Keratinocyte (primary cell): ENCODE results near the gene TTC28. TPM values are rescaled to one million over a fixed set of nuclear protein-coding genes. Genes with fewer than 3 reads are reported as not detected.

Source experiments
- DNase-seq: peaks from one replicate; pipeline ENCODE4 v3.0.0-alpha.2; 2011; ENCODE audit warnings: low read depth, missing footprints, low spot score
- FAIRE-seq: peaks from 2 replicates; lab custom pipeline; 2011; peaks lifted over from hg19 to GRCh38; lab: Jason Lieb, UNC
- H2AFZ ChIP-seq: 2 replicates; pipeline ENCODE4 v1.6.0; 2012; ENCODE audit warnings: low read length, control low read depth, inconsistent platforms; ENCODE audit not compliant: control insufficient read depth
- H3K27ac ChIP-seq: 2 replicates; pipeline ENCODE4 v1.5.1; 2011; ENCODE audit warnings: low read length; ENCODE audit not compliant: control insufficient read depth, insufficient read depth
- H3K27me3 ChIP-seq: 3 replicates; pipeline ENCODE4 v1.6.0; 2011; ENCODE audit warnings: low read length; ENCODE audit not compliant: control insufficient read depth, insufficient read depth; ENCODE audit errors: extremely low read depth
- H3K36me3 ChIP-seq, 2 experiments: 2 replicates in 1 of 2; 3 replicates in 1 of 2; pipeline ENCODE4 v1.5.1; 2011; ENCODE audit warnings: low read length in 2 of 2, mild to moderate bottlenecking in 1 of 2; ENCODE audit not compliant: control insufficient read depth in 2 of 2, insufficient read depth in 2 of 2; ENCODE audit errors: extremely low read depth in 1 of 2
- H3K4me1 ChIP-seq: 3 replicates; pipeline ENCODE4 v1.5.1; 2011; ENCODE audit warnings: low read length; ENCODE audit not compliant: control insufficient read depth, insufficient read depth; ENCODE audit errors: extremely low read depth
- H3K4me2 ChIP-seq: 3 replicates; pipeline ENCODE4 v1.6.0; 2011; ENCODE audit warnings: low read depth, low read length; ENCODE audit not compliant: control insufficient read depth, insufficient read depth; ENCODE audit errors: extremely low read depth
- H3K4me3 ChIP-seq, 3 experiments: fragments of 200-600 bp in 1 of 3; sonication (generic) in 1 of 3; 2 replicates in 2 of 3; 3 replicates in 1 of 3; pipeline ENCODE4 v1.5.1; 2011 to 2016; ENCODE audit warnings: low read length in 3 of 3, mild to moderate bottlenecking in 3 of 3, control low read depth in 2 of 3, inconsistent platforms in 1 of 3, low read depth in 1 of 3, mixed read lengths in 1 of 3, mixed run types in 1 of 3, moderate library complexity in 1 of 3; ENCODE audit not compliant: control insufficient read depth in 2 of 3, insufficient read depth in 2 of 3; ENCODE audit errors: extremely low read depth in 1 of 3
- H3K79me2 ChIP-seq: 2 replicates; pipeline ENCODE4 v1.6.0; 2012; ENCODE audit warnings: low read length; ENCODE audit not compliant: control insufficient read depth, insufficient read depth
- H3K9ac ChIP-seq: 3 replicates; pipeline ENCODE4 v1.6.0; 2011; ENCODE audit warnings: low read length; ENCODE audit not compliant: control insufficient read depth, insufficient read depth; ENCODE audit errors: extremely low read depth
- H3K9me1 ChIP-seq: 3 replicates; pipeline ENCODE4 v1.6.0; 2011; ENCODE audit warnings: low read length; ENCODE audit not compliant: control insufficient read depth, insufficient read depth; ENCODE audit errors: extremely low read depth
- H3K9me3 ChIP-seq: 2 replicates; pipeline ENCODE4 v1.5.1; 2012; ENCODE audit warnings: low read depth, low read length; ENCODE audit not compliant: control insufficient read depth
- H4K20me1 ChIP-seq: 3 replicates; pipeline ENCODE4 v1.6.0; 2011; ENCODE audit warnings: low read length; ENCODE audit not compliant: control insufficient read depth, insufficient read depth; ENCODE audit errors: extremely low read depth
- EZH2 ChIP-seq: IDR thresholded peaks from one replicate; pipeline ENCODE4 v1.6.1; 2012; ENCODE audit warnings: inconsistent platforms, mild to moderate bottlenecking, low read length, moderate library complexity
- dilution Hi-C: fragments of 300-500 bp; cut with MboI; formaldehyde crosslinking; loops from one replicate; pipeline ENCODE4 v1.7.0; 2020; ENCODE audit warnings: low sequenced_read_pairs; ENCODE audit not compliant: extremely low pct_ligation_motif_present
- polyA plus RNA-seq, 5 experiments: library from polyadenylated mRNA; depleted of rRNA in 3 of 5; stranded (reverse) in 3 of 5; stranded (forward) in 1 of 5; unstranded in 1 of 5; fragments of >200 nt; gene quantifications; 1 replicate in 1 of 5; 2 replicates in 3 of 5; 3 replicates in 1 of 5; pipeline versions ENCODE4 v1.2.1 to v1.2.3, GENCODE V29; 2011 to 2012; ENCODE audit warnings: missing spikeins in 2 of 5, low read depth in 1 of 5, low replicate concordance in 1 of 5
- TF ChIP-seq, protein P1 (sequence below), 3 experiments: IDR thresholded peaks in 1 of 3; conservative IDR thresholded peaks in 1 of 3; optimal IDR thresholded peaks in 1 of 3; 2 replicates in 2 of 3; 3 replicates in 1 of 3; pipeline versions ENCODE3 to v1.5.1; 2011; ENCODE audit warnings: low read length in 3 of 3, mild to moderate bottlenecking in 3 of 3, moderate library complexity in 2 of 3, control low read depth in 1 of 3, inconsistent platforms in 1 of 3; ENCODE audit not compliant: insufficient read depth in 2 of 3; ENCODE audit errors: extremely low read depth in 1 of 3

The TTC28 gene
- polyA plus RNA-seq, 1 donor (not counting 4 experiments of a cell fraction or from before 2014, with no cell fraction given): 0.66 TPM

DNA sequence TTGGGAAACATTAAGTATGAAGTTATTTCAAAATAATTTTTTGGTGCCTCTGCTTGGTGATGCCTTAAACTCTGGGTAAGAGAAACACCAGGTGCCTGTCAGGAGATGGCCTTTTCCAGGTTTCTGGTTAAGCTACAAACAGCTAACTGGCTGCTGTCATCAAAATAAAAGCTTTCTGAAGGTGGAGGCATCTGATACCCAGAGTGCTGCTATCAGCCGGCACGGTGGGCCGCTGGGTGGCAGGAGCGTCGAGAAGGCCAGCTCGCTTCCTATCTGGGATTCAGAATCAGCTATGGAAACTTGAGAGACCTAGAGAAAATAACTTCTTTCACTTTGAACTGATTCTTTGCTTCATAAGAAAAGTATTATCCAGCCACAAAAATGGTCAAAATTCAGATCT is 679.8 kb downstream of the TTC28 start:
- Histone ChIP-seq H3K9me3 (no peaks in the 10 kb centered on the region), H2AFZ (no peak overlapping the region), H3K36me3 (no peaks in the 10 kb centered on the region), H3K79me2 (no peaks in the 10 kb centered on the region), H3K4me1 (no peaks in the 10 kb centered on the region), H3K4me2 (no peak overlapping the region), H3K4me3 (no peak overlapping the region), H3K9me1 (no peaks in the 10 kb centered on the region), H3K9ac (no peak overlapping the region), H4K20me1 (peaks cover 3% of the 10 kb centered on the region), H3K27ac (no peak overlapping the region), H3K27me3 (no peaks in the 10 kb centered on the region)
- DNase-seq (no peak), FAIRE-seq (no peak)
- dilution Hi-C loops: no loop called here
- TF ChIP-seq, protein P1, sequence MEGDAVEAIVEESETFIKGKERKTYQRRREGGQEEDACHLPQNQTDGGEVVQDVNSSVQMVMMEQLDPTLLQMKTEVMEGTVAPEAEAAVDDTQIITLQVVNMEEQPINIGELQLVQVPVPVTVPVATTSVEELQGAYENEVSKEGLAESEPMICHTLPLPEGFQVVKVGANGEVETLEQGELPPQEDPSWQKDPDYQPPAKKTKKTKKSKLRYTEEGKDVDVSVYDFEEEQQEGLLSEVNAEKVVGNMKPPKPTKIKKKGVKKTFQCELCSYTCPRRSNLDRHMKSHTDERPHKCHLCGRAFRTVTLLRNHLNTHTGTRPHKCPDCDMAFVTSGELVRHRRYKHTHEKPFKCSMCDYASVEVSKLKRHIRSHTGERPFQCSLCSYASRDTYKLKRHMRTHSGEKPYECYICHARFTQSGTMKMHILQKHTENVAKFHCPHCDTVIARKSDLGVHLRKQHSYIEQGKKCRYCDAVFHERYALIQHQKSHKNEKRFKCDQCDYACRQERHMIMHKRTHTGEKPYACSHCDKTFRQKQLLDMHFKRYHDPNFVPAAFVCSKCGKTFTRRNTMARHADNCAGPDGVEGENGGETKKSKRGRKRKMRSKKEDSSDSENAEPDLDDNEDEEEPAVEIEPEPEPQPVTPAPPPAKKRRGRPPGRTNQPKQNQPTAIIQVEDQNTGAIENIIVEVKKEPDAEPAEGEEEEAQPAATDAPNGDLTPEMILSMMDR (optimal IDR thresholded peaks at IDR 0.05 in 1 of 3, IDR thresholded peaks at IDR 0.05 in 1 of 3, conservative IDR thresholded peaks at IDR 0.05 in 1 of 3; ENCODE audit: extremely low read depth in 1 of 3, insufficient read depth in 2 of 3, low read length in 3 of 3): no peak
- no peak for TF ChIP-seq EZH2

DNA sequence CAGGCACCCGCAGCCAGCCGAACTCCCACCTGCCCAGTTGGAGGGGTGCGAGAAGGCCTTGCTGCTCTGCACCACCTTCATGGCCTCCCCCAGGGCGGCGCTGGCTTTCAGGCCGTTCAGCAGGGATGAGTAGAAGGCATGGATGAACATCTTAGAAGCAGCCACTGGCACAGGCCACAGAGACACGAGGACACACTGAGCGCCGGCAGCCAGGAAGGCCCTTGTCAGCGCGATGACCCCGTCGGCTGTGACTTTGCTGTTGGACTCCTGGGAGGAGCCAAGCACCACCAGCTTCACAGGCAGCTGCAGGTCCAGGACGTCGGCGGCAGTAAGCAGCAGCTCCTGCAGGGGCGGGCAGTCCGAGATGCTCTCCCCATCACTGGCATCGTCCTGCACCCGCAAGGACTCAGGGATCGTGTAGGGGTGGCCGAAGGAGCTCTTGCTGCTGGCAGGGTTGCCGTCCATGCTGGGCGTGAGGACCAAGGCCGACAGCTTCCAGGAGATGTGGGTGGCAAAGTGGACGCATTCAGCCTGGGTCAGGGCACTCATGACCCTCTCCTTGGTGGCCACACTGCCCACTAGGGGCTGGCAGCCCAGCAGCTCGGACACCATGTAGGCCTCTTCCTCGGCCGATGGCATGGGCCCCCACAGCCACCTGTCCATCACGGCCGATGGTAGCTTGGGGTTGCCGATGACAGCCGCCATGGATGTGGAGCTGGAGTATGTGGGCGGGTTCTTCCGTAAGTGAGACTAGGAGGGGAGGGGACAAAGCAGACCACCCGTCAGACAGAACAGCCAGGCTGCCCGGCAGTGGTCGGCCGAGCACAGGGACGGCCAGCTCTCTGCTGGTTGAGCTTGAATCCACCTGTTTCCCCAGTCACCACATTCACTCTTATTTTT is 680.9 kb downstream of the TTC28 start:
- no peak overlapping the region for H3K4me3 ChIP-seq
- H3K27ac ChIP-seq: no peak overlapping the region
- TF ChIP-seq, protein P1 (optimal IDR thresholded peaks at IDR 0.05 in 1 of 3, IDR thresholded peaks at IDR 0.05 in 1 of 3, conservative IDR thresholded peaks at IDR 0.05 in 1 of 3; ENCODE audit: extremely low read depth in 1 of 3, insufficient read depth in 2 of 3, low read length in 3 of 3): no peak
- no peak for TF ChIP-seq EZH2
- no peaks in the 10 kb centered on the region for H3K9me3 ChIP-seq
- H2AFZ ChIP-seq: no peak overlapping the region
- no peak overlapping the region for H3K9ac ChIP-seq
- DNase-seq (no peak), FAIRE-seq (no peak)
- no peaks in the 10 kb centered on the region for H3K9me1 ChIP-seq
- peaks cover 3% of the 10 kb centered on the region for H4K20me1 ChIP-seq
- H3K4me1 ChIP-seq: no peaks in the 10 kb centered on the region
- H3K36me3 ChIP-seq: no peaks in the 10 kb centered on the region
- dilution Hi-C loops: no loop called here
- H3K79me2 ChIP-seq: no peaks in the 10 kb centered on the region
- H3K27me3 ChIP-seq: no peaks in the 10 kb centered on the region
- no peak overlapping the region for H3K4me2 ChIP-seq
